Thymus (tissue), 11 donors: ENCODE measurements around the gene RAPGEF2. TPM values are rescaled to one million over a fixed set of nuclear protein-coding genes. Genes with fewer than 3 reads are reported as not detected.

Experiments used
- DNase-seq, 9 donors: peaks; one replicate each; pipeline ENCODE4 v3.0.0-alpha.2; 2013; ENCODE audit warnings: low spot score in 9 of 9, low read depth in 6 of 9, missing footprints in 1 of 9
- H3K27ac ChIP-seq, 2 donors: one replicate each; pipeline ENCODE4 v1.5.1; 2013; ENCODE audit warnings: control low read depth in 1 of 2, low read depth in 1 of 2, low read length in 1 of 2, mild to moderate bottlenecking in 1 of 2, moderate library complexity in 1 of 2
- H3K27me3 ChIP-seq, 2 donors: one replicate each; pipeline ENCODE4 v1.5.1; 2013; ENCODE audit warnings: low read length in 1 of 2; ENCODE audit not compliant: control insufficient read depth in 2 of 2, insufficient read depth in 1 of 2
- H3K36me3 ChIP-seq, 2 donors: one replicate each; pipeline ENCODE4 v1.5.1; 2013; ENCODE audit warnings: low read length in 1 of 2, mild to moderate bottlenecking in 1 of 2, moderate library complexity in 1 of 2; ENCODE audit not compliant: control insufficient read depth in 2 of 2, insufficient read depth in 2 of 2
- H3K4me1 ChIP-seq, 2 donors: one replicate each; pipeline ENCODE4 v1.5.1; 2013; ENCODE audit warnings: low read length in 2 of 2; ENCODE audit not compliant: control insufficient read depth in 2 of 2, insufficient read depth in 2 of 2
- H3K4me3 ChIP-seq, 2 donors: one replicate each; pipeline ENCODE4 v1.5.1; 2013; ENCODE audit warnings: low read length in 2 of 2, control low read depth in 1 of 2, mild to moderate bottlenecking in 1 of 2
- H3K9me3 ChIP-seq, 2 donors: one replicate each; pipeline ENCODE4 v1.5.1; 2013; ENCODE audit warnings: low read length in 1 of 2, mild to moderate bottlenecking in 1 of 2; ENCODE audit not compliant: control insufficient read depth in 2 of 2, insufficient read depth in 1 of 2
- WGBS: extraction: QIAGEN DNeasy Blood & Tissue Kit; methylation state at CpG from one replicate; pipeline ENCODE4 v1.1.7; 2013; 5-methylcytosine and 5-hydroxymethylcytosine counted together
- polyA plus RNA-seq: library from polyadenylated mRNA; stranded (reverse); fragments of 200-250 nt; gene quantifications from one replicate; pipeline ENCODE4 v1.2.3, GENCODE V29; 2013
- total RNA-seq: library from RNA; stranded (reverse); fragments of 120-200 nt; gene quantifications from one replicate; pipeline ENCODE4 v1.2.4, GENCODE V29; 2013
- donor health status: healthy.

RAPGEF2 gene
- total and polyA plus RNA-seq, 2 donors: 7.9 to 23.6 TPM

DNA sequence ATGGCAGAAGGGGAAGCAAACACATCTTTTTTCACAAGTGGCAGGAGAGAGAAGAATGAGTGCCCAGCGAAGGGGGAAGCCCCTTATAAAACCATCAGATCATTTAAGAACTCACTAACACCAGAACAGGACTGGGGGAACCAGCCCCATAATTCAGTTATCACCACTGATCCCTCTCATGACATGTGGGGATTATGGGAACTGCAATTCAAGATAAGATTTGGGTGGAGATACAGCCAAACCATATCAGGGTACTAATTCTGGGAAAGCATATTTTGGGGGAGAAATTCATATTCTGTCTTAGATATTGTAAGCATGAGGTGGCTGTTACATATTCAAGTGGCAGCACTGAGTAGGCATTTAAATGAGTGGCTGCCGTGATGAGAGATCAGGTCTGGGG lies 87.8 kb downstream of the RAPGEF2 start:
- Histone ChIP-seq H3K27ac (no peak overlapping the region), H3K27me3 (no peaks in the 10 kb centered on the region), H3K36me3 (no peaks in the 10 kb centered on the region), H3K4me3 (no peak overlapping the region), H3K4me1 (no peaks in the 10 kb centered on the region), H3K9me3 (no peaks in the 10 kb centered on the region)
- DNase-seq: no peak
- whole genome bisulfite sequencing: 97% methylated on average over 2 of the region's 2 CpGs

DNA sequence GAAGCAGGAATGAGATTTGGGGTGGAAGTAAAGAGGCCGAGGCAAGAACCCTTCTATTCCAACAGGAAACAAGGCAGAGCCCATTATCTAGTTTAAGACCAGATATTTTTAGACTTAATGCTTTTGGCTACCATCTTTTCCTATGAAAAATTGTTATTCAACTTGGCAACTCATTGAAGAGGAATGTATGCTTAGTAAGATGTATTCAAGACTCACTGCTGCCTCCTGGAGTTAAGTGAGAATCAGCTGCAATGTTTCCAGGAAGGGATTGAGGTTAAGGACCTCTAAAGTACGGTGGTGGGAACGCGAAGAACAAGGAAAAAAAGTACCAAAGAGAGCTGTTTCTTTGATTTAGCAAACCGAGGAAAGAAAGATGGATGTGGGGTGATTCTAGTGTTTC lies 89.1 kb downstream of the RAPGEF2 start:
- 92% methylated on average over 5 of the region's 5 CpGs for WGBS
- Histone ChIP-seq H3K36me3 (no peaks in the 10 kb centered on the region), H3K4me1 (no peaks in the 10 kb centered on the region), H3K9me3 (no peaks in the 10 kb centered on the region), H3K27me3 (no peaks in the 10 kb centered on the region), H3K4me3 (no peak overlapping the region), H3K27ac (no peak overlapping the region)
- no peak for DNase-seq

- Histone ChIP-seq H3K4me1 (no peaks in the 10 kb centered on the region), H3K4me3 (no peak overlapping the region), H3K27me3 (no peaks in the 10 kb centered on the region), H3K27ac (no peak overlapping the region), H3K9me3 (no peaks in the 10 kb centered on the region), H3K36me3 (no peaks in the 10 kb centered on the region)
- DNase-seq: no peak
- 59% methylated on average over 1 of the region's 1 CpG for WGBS
Observed at GRCh38 chr4:159193046-159193620, 90.3 kb downstream of the RAPGEF2 start.

DNA sequence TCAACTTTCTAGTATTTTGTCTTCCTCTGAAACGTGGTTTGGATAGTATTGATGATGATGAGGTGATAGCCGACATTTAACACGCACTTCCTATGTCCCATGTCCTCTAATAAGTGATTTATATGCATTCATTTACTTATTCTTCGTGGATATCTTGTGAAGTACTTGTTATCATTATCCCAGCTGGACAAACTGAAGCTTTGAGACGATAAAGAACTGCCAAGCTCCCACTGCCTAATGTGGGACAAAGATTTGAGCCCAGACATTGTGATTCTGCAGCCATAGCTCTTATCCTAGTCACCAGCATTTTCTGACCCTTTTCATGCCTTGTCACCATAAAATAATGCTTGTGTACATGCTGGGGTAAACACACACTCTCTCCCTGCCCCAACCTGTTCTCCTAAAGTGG lies 92.5 kb downstream of the RAPGEF2 start:
- no peaks in the 10 kb centered on the region for H3K9me3 ChIP-seq
- no peak overlapping the region for H3K4me3 ChIP-seq
- 90% methylated on average over 5 of the region's 5 CpGs for WGBS
- no peaks in the 10 kb centered on the region for H3K4me1 ChIP-seq
- no peaks in the 10 kb centered on the region for H3K27me3 ChIP-seq
- H3K36me3 ChIP-seq: no peaks in the 10 kb centered on the region
- no peak overlapping the region for H3K27ac ChIP-seq
- no peak for DNase-seq

- Histone ChIP-seq H3K9me3 (no peaks in the 10 kb centered on the region), H3K4me1 (no peaks in the 10 kb centered on the region), H3K27ac (no peak overlapping the region), H3K36me3 (no peaks in the 10 kb centered on the region), H3K4me3 (no peak overlapping the region), H3K27me3 (no peaks in the 10 kb centered on the region)
- DNase-seq: no peak
- WGBS: 91% methylated on average over 4 of the region's 4 CpGs
Observed at GRCh38 chr4:159197260-159197884, 94.5 kb downstream of the RAPGEF2 start.

DNA sequence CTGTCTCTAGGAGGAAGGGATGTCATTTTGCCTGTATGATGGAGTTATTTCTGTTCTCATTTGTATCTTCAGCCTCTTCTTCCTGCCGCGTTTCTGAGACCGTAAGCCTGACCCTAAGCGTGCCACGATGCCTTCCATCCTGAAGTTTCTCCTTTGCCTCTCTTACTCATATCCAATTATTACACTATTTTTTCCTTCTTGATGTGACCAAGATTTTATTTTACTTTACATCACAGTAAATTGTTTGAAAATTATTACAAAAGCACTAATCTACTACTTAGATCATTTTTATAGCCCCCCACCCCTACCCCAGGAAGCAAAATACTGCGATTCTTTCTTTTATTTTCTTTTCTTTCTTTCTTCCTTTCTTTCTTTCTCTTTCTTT lies 95.0 kb downstream of the RAPGEF2 start:
- 89% methylated on average over 6 of the region's 6 CpGs for WGBS

GRCh38 chr4:159199826-159200225 lies 96.9 kb downstream of the RAPGEF2 start:
- H3K4me3 ChIP-seq: no peak overlapping the region
- H3K4me1 ChIP-seq: no peaks in the 10 kb centered on the region
- no peak overlapping the region for H3K27ac ChIP-seq
- H3K27me3 ChIP-seq: no peaks in the 10 kb centered on the region
- 91% methylated on average over 1 of the region's 1 CpG for WGBS
- H3K9me3 ChIP-seq: no peaks in the 10 kb centered on the region
- DNase-seq: no peak
- H3K36me3 ChIP-seq: no peaks in the 10 kb centered on the region

More for the DNA sequence above, 95.0 kb downstream of the RAPGEF2 start:
- Histone ChIP-seq H3K36me3 (no peaks in the 10 kb centered on the region), H3K27ac (no peak overlapping the region), H3K27me3 (no peaks in the 10 kb centered on the region), H3K9me3 (no peaks in the 10 kb centered on the region), H3K4me1 (no peaks in the 10 kb centered on the region), H3K4me3 (no peak overlapping the region)
- no peak for DNase-seq

- Histone ChIP-seq H3K27ac (no peak overlapping the region), H3K36me3 (no peaks in the 10 kb centered on the region), H3K4me3 (no peak overlapping the region), H3K9me3 (no peaks in the 10 kb centered on the region), H3K4me1 (no peaks in the 10 kb centered on the region), H3K27me3 (no peaks in the 10 kb centered on the region)
- 97% methylated on average over 6 of the region's 6 CpGs for WGBS
- no peak for DNase-seq
Observed at GRCh38 chr4:159201168-159201567, 98.3 kb downstream of the RAPGEF2 start.

GRCh38 chr4:159204566-159204965 lies 101.7 kb downstream of the RAPGEF2 start:
- Histone ChIP-seq H3K9me3 (no peaks in the 10 kb centered on the region), H3K27ac (no peak overlapping the region), H3K27me3 (no peaks in the 10 kb centered on the region), H3K4me3 (no peak overlapping the region), H3K4me1 (no peaks in the 10 kb centered on the region), H3K36me3 (no peaks in the 10 kb centered on the region)
- 90% methylated on average over 6 of the region's 6 CpGs for WGBS
- no peak for DNase-seq
